ENCODE measurements around the gene CXCR4.

GRCh38 chr2:136133176-136133575, 15.2 kb upstream of the CXCR4 start:
- no peak for TF ChIP-seq EZH2 (IDR thresholded peaks at IDR 0.05; ENCODE audit: borderline replicate concordance, low read depth, low read length)
- TF ChIP-seq POLR2A (conservative IDR thresholded peaks at IDR 0.05) = no peak
- TF ChIP-seq CC2D1A (IDR thresholded peaks at IDR 0.05) = no peak
- no peak for TF ChIP-seq ZNF274 (IDR thresholded peaks at IDR 0.05; ENCODE audit: borderline replicate concordance, low read depth, low read length)
- TF ChIP-seq RAD21 (CRISPR knock-in tag; conservative IDR thresholded peaks at IDR 0.05 in 1 of 2, IDR thresholded peaks at IDR 0.05 in 1 of 2) = no peak
- TF ChIP-seq RFX7 (CRISPR knock-in tag; IDR thresholded peaks at IDR 0.05) = no peak
- TF ChIP-seq CTCF (IDR thresholded peaks at IDR 0.05 in 2 of 3, conservative IDR thresholded peaks at IDR 0.05 in 1 of 3; ENCODE audit: insufficient read depth in 2 of 3, low read depth in 1 of 3, low read length in 3 of 3) = no peak
- TF ChIP-seq RBM22 (IDR thresholded peaks at IDR 0.05; ENCODE audit: low read depth, low read length, poor library complexity, severe bottlenecking) = no peak
- no peak for TF ChIP-seq KLF16 (IDR thresholded peaks at IDR 0.05)
- TF ChIP-seq MAZ (CRISPR knock-in tag; conservative IDR thresholded peaks at IDR 0.05 in 1 of 2, IDR thresholded peaks at IDR 0.05 in 1 of 2) = no peak

Data from K562 (cell line).